SK-N-SH (cell line): ENCODE results near the gene MT1M. TPM values are rescaled to one million over a fixed set of nuclear protein-coding genes. Genes with fewer than 3 reads are reported as not detected.

ENCODE experiments used
- CTCF ChIA-PET: fragments of 300-600, 350-600 bp; formaldehyde crosslinking; extraction: SDS; loops from one replicate; lab custom pipeline; 2021; lab: Yijun Ruan, JAX
- POLR2A ChIA-PET: fragments of 350-600 bp; sonication (Branson Sonifier 250); formaldehyde crosslinking; extraction: SDS; loops from one replicate; lab custom pipeline; 2020; ENCODE audit warnings: antibody characterized with exemption, inconsistent platforms; lab: Yijun Ruan, JAX
- DNase-seq: peaks from one replicate; pipeline ENCODE4 v3.0.0; 2012
- H2AFZ ChIP-seq: fragments of 200-600 bp; sonication (generic); 2 replicates; pipeline ENCODE4 v1.8.1; 2016; ENCODE audit warnings: antibody characterized with exemption, mild to moderate bottlenecking, low read depth
- H3F3A ChIP-seq: fragments of 200-600 bp; sonication (generic); replicated peaks from 2 replicates; pipeline ENCODE3; 2016; ENCODE audit warnings: antibody characterized with exemption, mild to moderate bottlenecking; ENCODE audit not compliant: insufficient read depth
- H3K27ac ChIP-seq, 2 experiments: fragments of 200-500 bp in 1 of 2; fragments of 200-600 bp in 1 of 2; sonication (Bioruptor generic) in 1 of 2; sonication (generic), shearing (Covaris generic) in 1 of 2; 2 replicates each; pipeline versions ENCODE4 v1.5.1 to v1.6.1; 2014 to 2016; ENCODE audit warnings: low read depth in 2 of 2, inconsistent platforms in 1 of 2, low read length in 1 of 2, mild to moderate bottlenecking in 1 of 2, mixed read lengths in 1 of 2
- H3K27me3 ChIP-seq: fragments of 200-600 bp; sonication (generic), shearing (Covaris generic); 2 replicates; pipeline ENCODE4 v1.6.1; 2016; ENCODE audit warnings: mixed run types; ENCODE audit not compliant: insufficient read depth
- H3K36me3 ChIP-seq, 2 experiments: fragments of 200-500 bp in 1 of 2; fragments of 200-600 bp in 1 of 2; sonication (Bioruptor generic) in 1 of 2; sonication (generic) in 1 of 2; replicated peaks in 1 of 2; 2 replicates each; pipeline versions ENCODE3 to v1.5.1; 2014 to 2016; ENCODE audit warnings: low read length in 1 of 2, mild to moderate bottlenecking in 1 of 2; ENCODE audit not compliant: insufficient read depth in 2 of 2, control insufficient read depth in 1 of 2
- H3K4me1 ChIP-seq, 2 experiments: fragments of 200-500 bp in 1 of 2; fragments of 200-600 bp in 1 of 2; sonication (Bioruptor generic) in 1 of 2; sonication (generic), shearing (Covaris generic) in 1 of 2; 2 replicates each; pipeline versions ENCODE4 v1.5.1 to v1.6.1; 2014 to 2016; ENCODE audit warnings: low read depth in 1 of 2, low read length in 1 of 2, mixed run types in 1 of 2; ENCODE audit not compliant: insufficient read depth in 2 of 2, control insufficient read depth in 1 of 2
- H3K4me2 ChIP-seq: fragments of 200-600 bp; sonication (generic), shearing (Covaris generic); 2 replicates; pipeline ENCODE4 v1.6.1; 2017; ENCODE audit warnings: mixed run types
- H3K4me3 ChIP-seq, 2 experiments: fragments of 200-500 bp in 1 of 2; fragments of 200-600 bp in 1 of 2; sonication (Bioruptor generic) in 1 of 2; sonication (generic), shearing (Covaris generic) in 1 of 2; 2 replicates each; pipeline versions ENCODE4 v1.5.1 to v1.8.1; 2014 to 2016; ENCODE audit warnings: low read depth in 2 of 2, inconsistent platforms in 1 of 2, low read length in 1 of 2, mild to moderate bottlenecking in 1 of 2, mixed read lengths in 1 of 2, moderate library complexity in 1 of 2
- H3K79me2 ChIP-seq: fragments of 200-600 bp; sonication (generic); 2 replicates; pipeline ENCODE4 v1.8.1; 2017; ENCODE audit warnings: mild to moderate bottlenecking; ENCODE audit not compliant: insufficient read depth
- H3K9ac ChIP-seq: fragments of 200-600 bp; sonication (generic); 2 replicates; pipeline ENCODE4 v1.6.1; 2017; ENCODE audit warnings: mixed run types
- H3K9me2 ChIP-seq: fragments of 200-600 bp; sonication (generic); 2 replicates; pipeline ENCODE4 v1.6.1; 2017; ENCODE audit warnings: mixed run types
- H3K9me3 ChIP-seq: fragments of 200-600 bp; sonication (generic); 2 replicates; pipeline ENCODE4 v1.6.1; 2017; ENCODE audit warnings: mixed run types, mild to moderate bottlenecking, moderate library complexity
- H4K20me1 ChIP-seq: fragments of 200-600 bp; sonication (generic); 2 replicates; pipeline ENCODE4 v1.6.1; 2017; ENCODE audit warnings: mild to moderate bottlenecking, mixed run types; ENCODE audit not compliant: insufficient read depth
- EP300 ChIP-seq, 2 experiments: IDR thresholded peaks; 2 replicates each; pipeline versions ENCODE4 v1.4.0 to v1.6.1; 2012; ENCODE audit warnings: borderline replicate concordance in 1 of 2, low read depth in 1 of 2, low read length in 1 of 2
- EZH2phosphoT487 ChIP-seq: fragments of 200-600 bp; sonication (generic); IDR thresholded peaks from 2 replicates; pipeline ENCODE4 v1.6.1; 2017; ENCODE audit warnings: low read depth, mixed run types, mild to moderate bottlenecking, antibody characterized with exemption, moderate library complexity, borderline replicate concordance
- GATA2 ChIP-seq: sonication (generic); formaldehyde crosslinking; IDR thresholded peaks from 2 replicates; pipeline ENCODE4 v1.5.0; 2020; ENCODE audit warnings: mild to moderate bottlenecking, missing genetic modification reagents
- NFIC ChIP-seq: IDR thresholded peaks from 2 replicates; pipeline ENCODE4 v1.4.0; 2012; ENCODE audit warnings: borderline replicate concordance
- RCOR1 ChIP-seq: fragments of 150-350 bp; IDR thresholded peaks from 2 replicates; pipeline ENCODE4 v1.6.1; 2017; ENCODE audit warnings: antibody characterized with exemption, low read length
- TAF1 ChIP-seq: IDR thresholded peaks from 2 replicates; pipeline ENCODE4 v1.6.1; 2012; ENCODE audit warnings: low read depth, mild to moderate bottlenecking, low read length, moderate library complexity, borderline replicate concordance
- TCF12 ChIP-seq: IDR thresholded peaks from 2 replicates; pipeline ENCODE4 v1.4.0; 2012
- YY1 ChIP-seq: IDR thresholded peaks from 2 replicates; pipeline ENCODE4 v1.4.0; 2012; ENCODE audit warnings: low read depth, mild to moderate bottlenecking
- WGBS: methylation state at CpG from one replicate; pipeline ENCODE4 v1.1.6; 2017; ENCODE audit warnings: low lambda C conversion rate; 5-methylcytosine and 5-hydroxymethylcytosine counted together
- polyA plus RNA-seq, 3 experiments: library from polyadenylated mRNA; depleted of rRNA; stranded (reverse); fragments of >200 nt; gene quantifications; 2 replicates each; pipeline ENCODE4 v1.2.3, GENCODE V29; 2012
- TF ChIP-seq, protein P1 (sequence below): IDR thresholded peaks from 2 replicates; pipeline ENCODE4 v1.4.0; 2012; ENCODE audit warnings: low read depth, borderline replicate concordance
- TF ChIP-seq, protein P2 (sequence below): fragments of 200-600 bp; sonication (generic); IDR thresholded peaks from 2 replicates; pipeline ENCODE4 v1.6.1; 2017; ENCODE audit warnings: antibody characterized with exemption, mild to moderate bottlenecking, moderate library complexity

MT1M gene
- polyA plus RNA-seq, 1 of the 3 experiments (the other 2 are of a cell fraction), result 1.3 TPM

DNA sequence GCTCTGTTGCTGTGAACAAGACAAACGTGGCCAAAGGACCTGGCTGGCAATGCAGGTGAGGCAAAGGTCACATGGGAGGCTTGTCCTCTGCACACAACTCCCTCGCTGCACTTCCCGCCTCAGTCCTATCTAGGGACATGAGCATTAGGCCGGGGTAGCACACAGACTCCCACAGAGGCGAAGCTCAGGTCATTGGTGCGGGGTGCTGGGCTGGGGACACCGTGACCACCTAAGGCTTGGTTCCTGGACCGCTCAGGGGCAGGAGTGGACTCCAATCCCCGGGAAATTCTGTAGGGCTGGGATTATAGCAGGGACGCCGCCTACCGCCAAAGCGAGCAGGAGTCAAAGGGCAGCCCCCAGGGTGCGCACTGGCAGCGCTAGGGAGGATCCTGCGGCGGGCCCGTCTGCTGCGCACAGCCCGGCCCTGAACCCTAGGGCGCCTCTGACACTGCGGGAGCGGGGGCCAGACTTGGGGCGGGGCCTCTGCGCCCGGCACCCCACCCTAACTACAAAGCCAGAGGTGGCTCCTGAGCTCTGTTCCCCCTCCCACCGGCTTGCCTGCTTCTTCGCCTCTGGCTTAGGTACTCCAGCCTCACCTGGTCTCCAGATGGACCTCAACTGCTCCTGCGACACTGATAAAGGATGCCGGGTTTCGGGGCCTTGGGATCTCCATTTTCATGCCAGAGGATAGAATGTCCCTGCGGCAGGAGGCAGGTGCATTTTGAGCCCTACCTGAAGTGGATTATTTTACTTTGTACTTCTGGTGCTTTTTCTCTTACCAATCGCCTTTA, 15.4 kb downstream of the MT1M start (continued):
- TF ChIP-seq, protein P1, sequence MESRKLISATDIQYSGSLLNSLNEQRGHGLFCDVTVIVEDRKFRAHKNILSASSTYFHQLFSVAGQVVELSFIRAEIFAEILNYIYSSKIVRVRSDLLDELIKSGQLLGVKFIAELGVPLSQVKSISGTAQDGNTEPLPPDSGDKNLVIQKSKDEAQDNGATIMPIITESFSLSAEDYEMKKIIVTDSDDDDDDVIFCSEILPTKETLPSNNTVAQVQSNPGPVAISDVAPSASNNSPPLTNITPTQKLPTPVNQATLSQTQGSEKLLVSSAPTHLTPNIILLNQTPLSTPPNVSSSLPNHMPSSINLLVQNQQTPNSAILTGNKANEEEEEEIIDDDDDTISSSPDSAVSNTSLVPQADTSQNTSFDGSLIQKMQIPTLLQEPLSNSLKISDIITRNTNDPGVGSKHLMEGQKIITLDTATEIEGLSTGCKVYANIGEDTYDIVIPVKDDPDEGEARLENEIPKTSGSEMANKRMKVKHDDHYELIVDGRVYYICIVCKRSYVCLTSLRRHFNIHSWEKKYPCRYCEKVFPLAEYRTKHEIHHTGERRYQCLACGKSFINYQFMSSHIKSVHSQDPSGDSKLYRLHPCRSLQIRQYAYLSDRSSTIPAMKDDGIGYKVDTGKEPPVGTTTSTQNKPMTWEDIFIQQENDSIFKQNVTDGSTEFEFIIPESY, result no peak
- TF ChIP-seq YY1 (no peak), NFIC (no peak), EZH2phosphoT487 (no peak), TAF1 (no peak)
- TF ChIP-seq, protein P2, sequence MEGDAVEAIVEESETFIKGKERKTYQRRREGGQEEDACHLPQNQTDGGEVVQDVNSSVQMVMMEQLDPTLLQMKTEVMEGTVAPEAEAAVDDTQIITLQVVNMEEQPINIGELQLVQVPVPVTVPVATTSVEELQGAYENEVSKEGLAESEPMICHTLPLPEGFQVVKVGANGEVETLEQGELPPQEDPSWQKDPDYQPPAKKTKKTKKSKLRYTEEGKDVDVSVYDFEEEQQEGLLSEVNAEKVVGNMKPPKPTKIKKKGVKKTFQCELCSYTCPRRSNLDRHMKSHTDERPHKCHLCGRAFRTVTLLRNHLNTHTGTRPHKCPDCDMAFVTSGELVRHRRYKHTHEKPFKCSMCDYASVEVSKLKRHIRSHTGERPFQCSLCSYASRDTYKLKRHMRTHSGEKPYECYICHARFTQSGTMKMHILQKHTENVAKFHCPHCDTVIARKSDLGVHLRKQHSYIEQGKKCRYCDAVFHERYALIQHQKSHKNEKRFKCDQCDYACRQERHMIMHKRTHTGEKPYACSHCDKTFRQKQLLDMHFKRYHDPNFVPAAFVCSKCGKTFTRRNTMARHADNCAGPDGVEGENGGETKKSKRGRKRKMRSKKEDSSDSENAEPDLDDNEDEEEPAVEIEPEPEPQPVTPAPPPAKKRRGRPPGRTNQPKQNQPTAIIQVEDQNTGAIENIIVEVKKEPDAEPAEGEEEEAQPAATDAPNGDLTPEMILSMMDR, result no peak

DNA sequence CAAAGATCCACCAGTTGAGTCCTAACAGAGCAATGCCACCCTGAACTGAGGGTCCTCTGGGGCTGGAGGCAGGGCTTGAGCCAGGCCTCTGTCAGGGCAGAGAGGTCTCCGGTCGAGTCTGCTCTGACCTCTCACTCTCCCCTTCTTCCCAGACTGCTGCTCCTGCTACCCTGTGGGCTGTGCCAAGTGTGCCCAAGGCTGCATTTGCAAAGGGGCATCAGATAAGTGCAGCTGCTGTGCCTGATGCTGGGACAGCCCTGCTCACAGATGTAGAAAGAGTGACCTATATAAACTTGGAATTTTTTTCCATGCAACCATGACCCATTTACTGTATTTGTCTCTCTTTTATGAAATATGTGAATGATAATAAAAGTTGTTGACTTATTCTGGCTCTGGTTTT, 16.8 kb downstream of the MT1M start:
- Histone ChIP-seq H3K36me3 (no peaks in the 10 kb centered on the region), H3K9me2 (no peaks in the 10 kb centered on the region), H3K4me3 (no peak overlapping the region), H3K27me3 (0 out of 2 replicates have a peak, but pooled peaks cover 19% of the 10 kb centered on the region), H3K9ac (no peak overlapping the region), H4K20me1 (no peaks in the 10 kb centered on the region), H3K4me1 (peaks cover 0 to 7% of the 10 kb centered on the region in 2 experiments; a peak in 2 of 4 replicates), H3K9me3 (no peaks in the 10 kb centered on the region), H3K4me2 (no peak overlapping the region), H3F3A (no peaks in the 10 kb centered on the region), H2AFZ (no peak overlapping the region), H3K27ac (no peak overlapping the region), H3K79me2 (no peaks in the 10 kb centered on the region)
- ChIA-PET POLR2A (no interaction called here), CTCF (interaction anchor here (1.9 kb wide), 1 partner anchor 49 kb away, joined by 5 read pairs; no protein-coding TSS in a partner anchor)
- TF ChIP-seq EP300 (IDR thresholded peaks at IDR 0.05; ENCODE audit: borderline replicate concordance in 1 of 2, low read depth in 1 of 2, low read length in 1 of 2), result peak in 1 of 2 experiments; percentile 35; a peak in 1 of 4 replicates
- TF ChIP-seq GATA2 (CRISPR knock-in tag), result peak; percentile 63
- no peak for TF ChIP-seq NFIC
- TF ChIP-seq RCOR1, result 0 out of 2 replicates have a peak, but pooled peaks have one; percentile 14
- TF ChIP-seq TCF12, result no peak
- DNase-seq, result peak; percentile 68
- WGBS, result no CpG with 5 or more reads among the region's 2 CpGs
